Uterus (tissue), 4 donors: ENCODE measurements around the gene PIF1. TPM values are rescaled to one million over a fixed set of nuclear protein-coding genes. Genes with fewer than 3 reads are reported as not detected.
A peak's percentile ranks its signal among the peaks of the same experiment; 100 is the strongest.

Experiments
- DNase-seq, 2 donors: peaks; one replicate each; pipeline ENCODE4 v3.0.0-alpha.2; 2019 to 2020
- H3K27ac ChIP-seq, 2 donors: fragments of 200-600 bp; sonication (generic); 1 replicate in 1 of 2; 2 replicates in 1 of 2; pipeline ENCODE4 v1.5.1; 2016 to 2018
- H3K27me3 ChIP-seq, 2 donors: fragments of 200-600 bp; sonication (generic); one replicate each; pipeline ENCODE4 v1.5.1; 2018 to 2019; ENCODE audit warnings: control low read depth in 1 of 2
- H3K36me3 ChIP-seq, 2 donors: fragments of 200-600 bp; sonication (generic); one replicate each; pipeline ENCODE4 v1.5.1; 2019; ENCODE audit warnings: control low read depth in 1 of 2
- H3K4me1 ChIP-seq, 2 donors: fragments of 200-600 bp; sonication (generic); one replicate each; pipeline ENCODE4 v1.5.1; 2018 to 2019; ENCODE audit warnings: control low read depth in 1 of 2
- H3K4me3 ChIP-seq, 2 donors: fragments of 200-600 bp; sonication (generic); 1 replicate in 1 of 2; 2 replicates in 1 of 2; pipeline ENCODE4 v1.5.1; 2018 to 2019; ENCODE audit warnings: mild to moderate bottlenecking in 1 of 2
- H3K9me3 ChIP-seq, 2 donors: fragments of 200-600 bp; sonication (generic); one replicate each; pipeline ENCODE4 v1.5.1; 2019; ENCODE audit warnings: control low read depth in 1 of 2
- POLR2A ChIP-seq, 2 donors: fragments of 450-650 bp; IDR thresholded peaks; one replicate each; pipeline ENCODE4 v1.6.1; 2016; ENCODE audit warnings: antibody characterized with exemption in 2 of 2, mild to moderate bottlenecking in 1 of 2, moderate library complexity in 1 of 2
- intact Hi-C: fragments of 100-400 bp; cut with DNase I; formaldehyde crosslinking; loops from one replicate; pipeline ENCODE4 v1.15.1; 2023; ENCODE audit warnings: low total_unique reads
- total RNA-seq, 4 donors: library from RNA; depleted of rRNA in 3 of 4; stranded (reverse); fragments of >200 nt in 3 of 4; gene quantifications; one replicate each; pipeline versions ENCODE4 v1.1.0 to v1.2.4, GENCODE V29; 2014 to 2023
- TF ChIP-seq, protein P1 (sequence below), 4 experiments: fragments of 200-600 bp in 2 of 4; fragments of 450-650 bp in 2 of 4; sonication (generic) in 2 of 4; IDR thresholded peaks; one replicate each; pipeline ENCODE4 v1.5.1; 2016 to 2019; ENCODE audit warnings: antibody characterized with exemption in 4 of 4, mild to moderate bottlenecking in 2 of 4, moderate library complexity in 1 of 4
- donor health status: DM: yes; HTN: yes; CAD: no.

The PIF1 gene
- total RNA-seq, 4 donors from 2014 or later = 0.24 to 5.5 (median 0.29) TPM; not detected in 1

DNA sequence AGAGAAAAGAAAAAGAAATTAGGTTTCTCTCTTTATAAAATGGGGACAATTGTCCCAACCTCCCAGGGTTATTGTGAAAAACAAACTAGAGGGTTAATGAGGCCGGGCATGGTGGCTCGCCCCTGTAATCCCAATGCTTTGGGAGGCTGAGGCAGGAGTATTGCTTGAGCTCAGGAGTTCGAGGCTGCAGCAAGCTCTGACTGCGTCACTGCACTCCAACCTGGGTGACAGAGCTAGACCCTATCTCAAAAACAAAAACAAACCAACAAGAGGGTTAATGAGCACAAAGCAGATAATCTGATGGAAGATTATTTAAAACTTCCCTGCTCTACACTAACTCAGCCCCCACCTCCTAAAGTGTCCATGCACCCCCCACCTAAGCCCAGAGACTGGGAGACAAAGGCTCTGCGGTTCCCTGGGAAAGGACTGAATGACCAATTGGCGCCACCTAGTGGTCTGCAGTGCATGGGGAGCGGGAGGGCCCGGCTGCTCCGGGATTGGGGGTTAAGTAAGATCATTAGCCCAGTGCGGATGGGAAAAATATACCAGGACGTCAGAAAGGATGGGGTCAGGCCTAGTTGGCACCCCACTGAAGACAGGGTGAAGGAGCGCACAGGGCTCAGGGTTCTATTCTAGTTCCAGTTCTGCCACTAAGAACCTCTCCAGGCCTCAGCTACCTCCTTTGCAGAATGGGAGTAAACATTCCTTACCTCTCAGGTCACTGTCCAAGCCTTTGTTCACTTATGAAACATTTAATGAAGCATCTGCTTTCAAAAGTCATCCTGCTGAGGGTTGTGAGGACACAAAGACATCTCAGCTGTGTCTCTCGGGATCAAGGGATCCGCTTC lies 15.6 kb downstream of the PIF1 start:
- Histone ChIP-seq H3K27ac (peak overlapping the region; percentile 82 to 90), H3K27me3 (no peaks in the 10 kb centered on the region)

DNA sequence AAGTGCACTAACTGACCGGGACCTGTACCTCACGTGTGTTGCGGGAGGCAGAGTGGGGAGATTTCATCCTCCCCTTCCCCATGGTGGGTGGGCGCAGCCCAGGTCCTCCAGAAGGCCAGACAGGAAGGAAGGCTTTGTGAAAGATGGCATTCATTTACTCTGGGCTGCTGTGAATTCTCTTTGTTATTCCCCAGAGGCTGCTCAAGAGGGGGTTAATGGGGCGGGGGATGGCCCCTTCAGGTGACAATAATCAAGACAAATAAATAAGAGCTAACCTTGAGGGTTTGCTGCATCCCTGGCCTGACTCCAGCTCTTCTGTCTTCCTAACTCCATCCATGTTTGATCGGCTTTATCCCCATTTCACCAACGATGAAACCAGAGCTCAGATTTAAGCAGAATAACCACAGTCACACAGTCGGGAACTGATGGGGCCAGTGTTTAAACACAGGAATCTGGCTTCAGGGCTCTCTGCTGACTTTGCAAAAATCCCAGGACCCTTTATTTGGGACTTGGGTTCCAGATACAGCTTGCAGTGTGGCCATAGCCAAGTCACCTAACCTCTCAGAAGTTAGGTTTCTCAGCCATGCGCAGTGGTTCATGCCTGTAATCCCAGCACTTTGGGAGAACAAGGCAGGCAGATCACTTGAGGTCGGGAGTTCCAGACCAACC lies 16.5 kb downstream of the PIF1 start:
- Histone ChIP-seq H3K36me3 (no peaks in the 10 kb centered on the region), H3K4me3 (no peak overlapping the region), H3K4me1 (peaks cover 0 to 10% of the 10 kb centered on the region in 2 donors), H3K9me3 (no peaks in the 10 kb centered on the region), H3K27me3 (no peaks in the 10 kb centered on the region), H3K27ac (peak overlapping the region; percentile 82 to 90)
- no peak for TF ChIP-seq POLR2A (IDR thresholded peaks at IDR 0.05)
- TF ChIP-seq, protein P1, sequence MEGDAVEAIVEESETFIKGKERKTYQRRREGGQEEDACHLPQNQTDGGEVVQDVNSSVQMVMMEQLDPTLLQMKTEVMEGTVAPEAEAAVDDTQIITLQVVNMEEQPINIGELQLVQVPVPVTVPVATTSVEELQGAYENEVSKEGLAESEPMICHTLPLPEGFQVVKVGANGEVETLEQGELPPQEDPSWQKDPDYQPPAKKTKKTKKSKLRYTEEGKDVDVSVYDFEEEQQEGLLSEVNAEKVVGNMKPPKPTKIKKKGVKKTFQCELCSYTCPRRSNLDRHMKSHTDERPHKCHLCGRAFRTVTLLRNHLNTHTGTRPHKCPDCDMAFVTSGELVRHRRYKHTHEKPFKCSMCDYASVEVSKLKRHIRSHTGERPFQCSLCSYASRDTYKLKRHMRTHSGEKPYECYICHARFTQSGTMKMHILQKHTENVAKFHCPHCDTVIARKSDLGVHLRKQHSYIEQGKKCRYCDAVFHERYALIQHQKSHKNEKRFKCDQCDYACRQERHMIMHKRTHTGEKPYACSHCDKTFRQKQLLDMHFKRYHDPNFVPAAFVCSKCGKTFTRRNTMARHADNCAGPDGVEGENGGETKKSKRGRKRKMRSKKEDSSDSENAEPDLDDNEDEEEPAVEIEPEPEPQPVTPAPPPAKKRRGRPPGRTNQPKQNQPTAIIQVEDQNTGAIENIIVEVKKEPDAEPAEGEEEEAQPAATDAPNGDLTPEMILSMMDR (IDR thresholded peaks at IDR 0.05) = no peak
- DNase-seq = no peak
- intact Hi-C loops = loop anchor here (5.0 kb wide), 1 partner anchor 67 kb away; no protein-coding TSS in a partner anchor

More for the DNA sequence above, 15.6 kb downstream of the PIF1 start:
- Histone ChIP-seq H3K4me3 (no peak overlapping the region), H3K9me3 (no peaks in the 10 kb centered on the region), H3K4me1 (peaks cover 0 to 10% of the 10 kb centered on the region in 2 donors), H3K36me3 (no peaks in the 10 kb centered on the region)
- TF ChIP-seq POLR2A (IDR thresholded peaks at IDR 0.05) = no peak
- TF ChIP-seq, protein P1 (IDR thresholded peaks at IDR 0.05) = peak; percentile 95 to 97 (median 96)
- peak; percentile 85 to 89 for DNase-seq
- intact Hi-C loops = loop anchor here (5.0 kb wide), 2 partner anchors 68 to 78 kb away; no protein-coding TSS in a partner anchor

GRCh38 chr15:64807751-64808222 lies 17.7 kb downstream of the PIF1 start:
- Histone ChIP-seq H3K9me3 (no peaks in the 10 kb centered on the region), H3K27ac (peak overlapping the region; percentile 82 to 90), H3K27me3 (no peaks in the 10 kb centered on the region), H3K36me3 (no peaks in the 10 kb centered on the region), H3K4me3 (no peak overlapping the region), H3K4me1 (peaks cover 0 to 10% of the 10 kb centered on the region in 2 donors)
- DNase-seq = peak in 1 of 2 donors; percentile 65
- no peak for TF ChIP-seq POLR2A (IDR thresholded peaks at IDR 0.05)
- TF ChIP-seq, protein P1 (IDR thresholded peaks at IDR 0.05) = no peak
- intact Hi-C loops = loop anchor here (5.0 kb wide), 1 partner anchor 65 kb away; no protein-coding TSS in a partner anchor

- Histone ChIP-seq H3K27me3 (no peaks in the 10 kb centered on the region), H3K4me3 (no peak overlapping the region), H3K4me1 (peaks cover 3 to 10% of the 10 kb centered on the region in 2 donors), H3K36me3 (no peaks in the 10 kb centered on the region), H3K9me3 (no peaks in the 10 kb centered on the region), H3K27ac (peak overlapping the region; percentile 82 to 90)
- intact Hi-C loops = loop anchor here (5.0 kb wide), 1 partner anchor 65 kb away; no protein-coding TSS in a partner anchor
- DNase-seq = peak; percentile 43 to 75
- TF ChIP-seq, protein P1 (IDR thresholded peaks at IDR 0.05) = no peak
- no peak for TF ChIP-seq POLR2A (IDR thresholded peaks at IDR 0.05)
Measured at GRCh38 chr15:64807051-64807749, 18.2 kb downstream of the PIF1 start.
